ENCODE data around the gene LGALS7B.

The LGALS7B gene

DNA sequence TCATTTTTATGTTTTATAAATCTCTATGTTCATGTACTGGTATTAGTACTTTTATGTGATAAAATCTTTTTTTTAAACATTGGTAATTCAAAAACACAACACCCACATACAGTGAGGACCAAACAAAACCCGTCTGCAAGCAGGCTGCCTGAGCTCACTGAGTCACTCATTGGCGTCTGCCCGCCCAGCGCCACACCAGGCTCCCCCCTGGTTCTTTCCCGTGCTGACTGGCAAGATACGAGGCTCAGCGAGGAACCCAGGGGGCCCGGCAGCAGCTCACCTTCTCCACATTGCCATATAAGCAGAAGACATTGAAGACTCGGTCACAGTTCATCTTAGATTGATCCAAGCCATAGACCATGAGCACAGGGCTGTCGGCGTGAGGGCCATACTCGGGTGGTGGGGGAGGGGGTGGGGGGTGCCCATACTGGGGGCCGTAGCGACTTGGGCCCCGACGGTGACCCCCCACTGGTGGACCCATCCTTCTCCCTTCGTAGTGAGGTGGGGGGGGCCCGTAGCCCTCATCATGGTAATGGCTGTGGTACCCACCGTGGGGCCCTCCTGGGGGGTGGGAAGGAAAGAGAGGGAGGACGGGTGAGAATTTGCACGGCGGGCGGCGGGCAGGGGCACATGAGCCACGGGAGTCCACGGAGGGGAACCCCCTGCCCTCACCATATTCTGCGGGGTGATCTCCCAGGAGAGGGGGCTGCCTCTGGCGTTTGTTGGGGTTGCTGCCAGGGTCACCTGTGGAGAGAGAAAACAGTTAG, 51.0 kb downstream of the LGALS7B start:
- Mint-ChIP-seq H3K4me3 (peak overlapping the region; percentile 22 to 78), H3K9me3 (no peaks in the 10 kb centered on the region), H3K27me3 (no peaks in the 10 kb centered on the region), H3K27ac (peak overlapping the region; percentile 89 to 97), H3K4me1 (peaks cover 67% of the 10 kb centered on the region)
- DNase-seq (no peak), ATAC-seq (no peak)

DNA sequence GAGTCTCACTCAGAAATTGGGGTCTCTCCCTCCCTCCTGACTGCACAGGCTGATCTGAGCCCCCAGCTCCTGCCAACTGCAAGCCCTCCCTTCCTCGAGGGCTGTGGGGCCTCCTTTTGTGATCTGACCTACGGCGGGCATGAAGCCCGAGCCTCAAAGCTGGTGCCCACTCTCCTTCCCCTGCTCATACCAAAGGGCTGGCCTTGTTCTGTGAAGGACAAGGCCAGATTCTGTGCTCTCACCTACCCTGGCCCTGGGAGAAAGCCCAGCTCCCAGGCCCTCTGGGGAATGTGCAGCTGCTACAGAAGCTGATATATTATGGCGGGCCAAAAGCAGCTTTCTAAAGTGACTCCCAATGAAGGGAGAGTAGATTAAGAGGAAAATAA, 51.6 kb downstream of the LGALS7B start:
- Mint-ChIP-seq H3K27ac (peak overlapping the region; percentile 16 to 79), H3K9me3 (no peaks in the 10 kb centered on the region), H3K4me3 (peak overlapping the region in 1 of 2 donors; percentile 50), H3K27me3 (no peaks in the 10 kb centered on the region), H3K4me1 (peaks cover 73% of the 10 kb centered on the region)
- DNase-seq (no peak), ATAC-seq (no peak)

Data from stimulated activated naive CD8-positive, alpha-beta T cell treated with anti-CD3 and anti-CD28 coated beads, Interleukin-15, amount 100 ng/mL, for 72 hours (primary cell).